Osteocyte (in vitro differentiated cells): ENCODE data around the gene RAD51. TPM values are rescaled to one million over a fixed set of nuclear protein-coding genes. Genes with fewer than 3 reads are reported as not detected.

Experiments
- DNase-seq: peaks from one replicate; pipeline ENCODE4 v3.0.0; 2021; ENCODE audit warnings: mixed read lengths; ENCODE audit not compliant: unreplicated experiment; ENCODE audit errors: extremely low spot score
- H3K27ac Mint-ChIP-seq: one replicate; pipeline ENCODE4 v1.8.0; 2021; ENCODE audit warnings: mild to moderate bottlenecking, mixed read lengths; ENCODE audit not compliant: unreplicated experiment
- H3K27me3 Mint-ChIP-seq: one replicate; pipeline ENCODE4 v1.8.0; 2021; ENCODE audit warnings: mixed read lengths; ENCODE audit not compliant: unreplicated experiment
- H3K36me3 Mint-ChIP-seq: one replicate; pipeline ENCODE4 v1.8.0; 2021; ENCODE audit warnings: mixed read lengths; ENCODE audit not compliant: unreplicated experiment
- H3K4me1 Mint-ChIP-seq: one replicate; pipeline ENCODE4 v1.8.0; 2021; ENCODE audit warnings: mixed read lengths; ENCODE audit not compliant: unreplicated experiment
- H3K4me3 Mint-ChIP-seq: one replicate; pipeline ENCODE4 v1.8.0; 2021; ENCODE audit warnings: mild to moderate bottlenecking, moderate library complexity, mixed read lengths; ENCODE audit not compliant: unreplicated experiment
- H3K9me3 Mint-ChIP-seq: one replicate; pipeline ENCODE4 v1.8.0; 2021; ENCODE audit warnings: mixed read lengths; ENCODE audit not compliant: unreplicated experiment
- total RNA-seq: library from RNA; stranded (reverse); gene quantifications from 2 replicates; pipeline ENCODE4 v1.2.1, GENCODE V29; 2021
- TF ChIP-seq, protein P1 (sequence below): fragments of 200-600 bp; sonication (generic); IDR thresholded peaks from 2 replicates; pipeline ENCODE4 v1.5.0; 2021; ENCODE audit warnings: antibody characterized with exemption, mild to moderate bottlenecking, moderate library complexity

The RAD51 gene
- total RNA-seq, 1 donor from 2014 or later, result 8.6 TPM

GRCh38 chr15:40737048-40737447 is 42.1 kb downstream of the RAD51 start:
- H3K4me3 Mint-ChIP-seq, result no peak overlapping the region

DNA sequence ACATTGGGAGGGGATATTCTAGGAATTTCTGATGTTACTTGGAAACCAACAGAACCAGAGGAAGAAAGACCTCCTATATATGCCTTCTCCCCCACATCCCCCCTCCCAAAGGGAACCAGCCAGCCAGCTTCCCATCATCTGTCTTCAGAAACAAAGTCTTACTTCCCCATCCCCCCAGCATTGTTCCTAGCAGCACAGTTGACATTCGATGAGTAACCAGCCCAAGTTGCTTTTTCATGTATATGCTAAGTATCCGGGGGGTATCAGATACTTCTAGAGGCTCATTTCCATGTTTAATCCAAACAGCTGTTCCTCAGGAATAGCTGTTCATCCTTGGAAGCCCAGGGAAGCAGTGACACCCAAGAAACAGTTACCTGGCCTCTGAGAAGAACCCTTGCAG is 44.1 kb downstream of the RAD51 start:
- no peak for DNase-seq
- Mint-ChIP-seq H3K36me3 (peaks cover 35% of the 10 kb centered on the region), H3K27me3 (no peaks in the 10 kb centered on the region), H3K4me1 (no peaks in the 10 kb centered on the region), H3K27ac (no peak overlapping the region), H3K4me3 (no peak overlapping the region), H3K9me3 (no peaks in the 10 kb centered on the region)
- TF ChIP-seq, protein P1, sequence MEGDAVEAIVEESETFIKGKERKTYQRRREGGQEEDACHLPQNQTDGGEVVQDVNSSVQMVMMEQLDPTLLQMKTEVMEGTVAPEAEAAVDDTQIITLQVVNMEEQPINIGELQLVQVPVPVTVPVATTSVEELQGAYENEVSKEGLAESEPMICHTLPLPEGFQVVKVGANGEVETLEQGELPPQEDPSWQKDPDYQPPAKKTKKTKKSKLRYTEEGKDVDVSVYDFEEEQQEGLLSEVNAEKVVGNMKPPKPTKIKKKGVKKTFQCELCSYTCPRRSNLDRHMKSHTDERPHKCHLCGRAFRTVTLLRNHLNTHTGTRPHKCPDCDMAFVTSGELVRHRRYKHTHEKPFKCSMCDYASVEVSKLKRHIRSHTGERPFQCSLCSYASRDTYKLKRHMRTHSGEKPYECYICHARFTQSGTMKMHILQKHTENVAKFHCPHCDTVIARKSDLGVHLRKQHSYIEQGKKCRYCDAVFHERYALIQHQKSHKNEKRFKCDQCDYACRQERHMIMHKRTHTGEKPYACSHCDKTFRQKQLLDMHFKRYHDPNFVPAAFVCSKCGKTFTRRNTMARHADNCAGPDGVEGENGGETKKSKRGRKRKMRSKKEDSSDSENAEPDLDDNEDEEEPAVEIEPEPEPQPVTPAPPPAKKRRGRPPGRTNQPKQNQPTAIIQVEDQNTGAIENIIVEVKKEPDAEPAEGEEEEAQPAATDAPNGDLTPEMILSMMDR, result no peak

More at GRCh38 chr15:40737048-40737447, 42.1 kb downstream of the RAD51 start:
- TF ChIP-seq, protein P1, result no peak
- DNase-seq, result no peak
- peaks cover 28% of the 10 kb centered on the region for H3K36me3 Mint-ChIP-seq
- no peaks in the 10 kb centered on the region for H3K9me3 Mint-ChIP-seq
- H3K27me3 Mint-ChIP-seq, result no peaks in the 10 kb centered on the region
- no peak overlapping the region for H3K27ac Mint-ChIP-seq
- H3K4me1 Mint-ChIP-seq, result no peaks in the 10 kb centered on the region

DNA sequence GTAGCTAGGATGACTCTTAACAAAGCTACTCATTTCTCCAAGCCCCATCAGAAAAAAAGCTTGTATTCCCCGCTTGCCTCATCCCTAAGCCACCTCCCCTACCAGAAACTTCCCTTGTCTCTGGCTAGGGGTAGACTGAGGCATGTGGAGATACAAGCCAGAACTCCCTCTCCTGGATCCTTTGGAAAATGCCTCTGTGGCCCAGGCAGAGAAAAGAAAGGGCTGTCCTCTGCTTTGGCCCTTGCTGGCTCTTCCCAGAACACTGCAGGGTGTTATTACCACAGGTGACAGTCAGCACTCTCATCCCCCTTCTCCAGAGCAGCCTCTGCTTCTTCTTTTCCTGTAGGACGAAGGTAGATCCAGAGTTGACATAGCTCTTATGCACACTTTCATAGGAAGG is 44.9 kb downstream of the RAD51 start:
- peaks cover 37% of the 10 kb centered on the region for H3K36me3 Mint-ChIP-seq
- H3K27me3 Mint-ChIP-seq, result no peaks in the 10 kb centered on the region
- DNase-seq, result no peak
- H3K4me3 Mint-ChIP-seq, result no peak overlapping the region
- H3K9me3 Mint-ChIP-seq, result no peaks in the 10 kb centered on the region
- H3K4me1 Mint-ChIP-seq, result no peaks in the 10 kb centered on the region
- H3K27ac Mint-ChIP-seq, result no peak overlapping the region
- TF ChIP-seq, protein P1, result no peak

GRCh38 chr15:40743485-40743901 is 48.5 kb downstream of the RAD51 start:
- H3K4me3 Mint-ChIP-seq, result no peak overlapping the region
- no peak overlapping the region for H3K27ac Mint-ChIP-seq
- H3K9me3 Mint-ChIP-seq, result no peaks in the 10 kb centered on the region
- peaks cover 11% of the 10 kb centered on the region for H3K4me1 Mint-ChIP-seq
- no peaks in the 10 kb centered on the region for H3K27me3 Mint-ChIP-seq
- DNase-seq, result no peak
- TF ChIP-seq, protein P1, result no peak
- peaks cover 21% of the 10 kb centered on the region for H3K36me3 Mint-ChIP-seq

GRCh38 chr15:40743921-40744814 is 49.2 kb downstream of the RAD51 start:
- Mint-ChIP-seq H3K36me3 (peaks cover 19% of the 10 kb centered on the region), H3K4me1 (peaks cover 11% of the 10 kb centered on the region), H3K27me3 (no peaks in the 10 kb centered on the region), H3K4me3 (no peak overlapping the region), H3K9me3 (no peaks in the 10 kb centered on the region), H3K27ac (no peak overlapping the region)
- TF ChIP-seq, protein P1, result no peak
- DNase-seq, result no peak
